ENCODE data around the gene KLF11.

The KLF11 gene

GRCh38 chr2:10034333-10035052 is 8.9 kb upstream of the KLF11 start:
- Histone ChIP-seq H3K36me3 (ENCODE audit: control insufficient read depth, insufficient read depth, low read length) (no peaks in the 10 kb centered on the region), H3K27me3 (ENCODE audit: control insufficient read depth, insufficient read depth, low read length) (no peaks in the 10 kb centered on the region), H3K4me1 (peaks cover 45% of the 10 kb centered on the region), H3K4me3 (ENCODE audit: low read depth, low read length) (no peak overlapping the region), H3K4me2 (ENCODE audit: low read length) (no peak overlapping the region), H3K9me3 (ENCODE audit: control insufficient read depth, low read length) (no peaks in the 10 kb centered on the region), H2AFZ (no peak overlapping the region), H3K27ac (peak overlapping the region; percentile 8), H3K79me2 (peaks cover 2% of the 10 kb centered on the region), H3K9ac (no peak overlapping the region)
- no peak for TF ChIP-seq CTCF (IDR thresholded peaks at IDR 0.05)

GRCh38 chr2:10035053-10035422 is 8.3 kb upstream of the KLF11 start:
- Histone ChIP-seq H3K27me3 (ENCODE audit: control insufficient read depth, insufficient read depth, low read length) (no peaks in the 10 kb centered on the region), H2AFZ (no peak overlapping the region), H3K79me2 (peaks cover 2% of the 10 kb centered on the region), H3K27ac (peak overlapping the region; percentile 8), H3K4me3 (ENCODE audit: low read depth, low read length) (no peak overlapping the region), H3K4me1 (peaks cover 48% of the 10 kb centered on the region), H3K9me3 (ENCODE audit: control insufficient read depth, low read length) (no peaks in the 10 kb centered on the region), H3K9ac (no peak overlapping the region), H3K36me3 (ENCODE audit: control insufficient read depth, insufficient read depth, low read length) (no peaks in the 10 kb centered on the region), H3K4me2 (ENCODE audit: low read length) (no peak overlapping the region)
- no peak for TF ChIP-seq CTCF (IDR thresholded peaks at IDR 0.05)

GRCh38 chr2:10035633-10036032 is 7.7 kb upstream of the KLF11 start:
- peak overlapping the region; percentile 97 for H3K27ac ChIP-seq
- no peaks in the 10 kb centered on the region for H3K36me3 ChIP-seq (ENCODE audit: control insufficient read depth, insufficient read depth, low read length)
- H3K4me1 ChIP-seq, result peaks cover 53% of the 10 kb centered on the region
- peak overlapping the region; percentile 92 for H2AFZ ChIP-seq
- no peak overlapping the region for H3K4me3 ChIP-seq (ENCODE audit: low read depth, low read length)
- H3K9ac ChIP-seq, result no peak overlapping the region
- no peaks in the 10 kb centered on the region for H3K9me3 ChIP-seq (ENCODE audit: control insufficient read depth, low read length)
- H3K79me2 ChIP-seq, result peaks cover 2% of the 10 kb centered on the region
- H3K4me2 ChIP-seq (ENCODE audit: low read length), result peak overlapping the region; percentile 55
- H3K27me3 ChIP-seq (ENCODE audit: control insufficient read depth, insufficient read depth, low read length), result no peaks in the 10 kb centered on the region
- no peak for TF ChIP-seq CTCF (IDR thresholded peaks at IDR 0.05)

- H3K27ac ChIP-seq, result peak overlapping the region; percentile 97
- no peak overlapping the region for H3K9ac ChIP-seq
Measured at GRCh38 chr2:10036095-10036884, 7.1 kb upstream of the KLF11 start.

More at GRCh38 chr2:10036095-10036884, 7.1 kb upstream of the KLF11 start:
- peaks cover 2% of the 10 kb centered on the region for H3K79me2 ChIP-seq
- peak overlapping the region; percentile 6 for H3K4me3 ChIP-seq (ENCODE audit: low read depth, low read length)
- H2AFZ ChIP-seq, result peak overlapping the region; percentile 92
- no peaks in the 10 kb centered on the region for H3K9me3 ChIP-seq (ENCODE audit: control insufficient read depth, low read length)
- no peaks in the 10 kb centered on the region for H3K36me3 ChIP-seq (ENCODE audit: control insufficient read depth, insufficient read depth, low read length)
- peak overlapping the region; percentile 55 for H3K4me2 ChIP-seq (ENCODE audit: low read length)
- peak; percentile 59 for TF ChIP-seq CTCF (IDR thresholded peaks at IDR 0.05)
- no peaks in the 10 kb centered on the region for H3K27me3 ChIP-seq (ENCODE audit: control insufficient read depth, insufficient read depth, low read length)
- H3K4me1 ChIP-seq, result peaks cover 54% of the 10 kb centered on the region
